Keratinocyte (primary cell): ENCODE measurements around the gene MUTYH. TPM values are rescaled to one million over a fixed set of nuclear protein-coding genes. Genes with fewer than 3 reads are reported as not detected.

Source experiments
- DNase-seq: peaks from one replicate; pipeline ENCODE4 v3.0.0-alpha.2; 2011; ENCODE audit warnings: low read depth, missing footprints, low spot score
- FAIRE-seq: peaks from 2 replicates; lab custom pipeline; 2011; peaks lifted over from hg19 to GRCh38; lab: Jason Lieb, UNC
- H2AFZ ChIP-seq: 2 replicates; pipeline ENCODE4 v1.6.0; 2012; ENCODE audit warnings: low read length, control low read depth, inconsistent platforms; ENCODE audit not compliant: control insufficient read depth
- H3K27ac ChIP-seq: 2 replicates; pipeline ENCODE4 v1.5.1; 2011; ENCODE audit warnings: low read length; ENCODE audit not compliant: control insufficient read depth, insufficient read depth
- H3K27me3 ChIP-seq: 3 replicates; pipeline ENCODE4 v1.6.0; 2011; ENCODE audit warnings: low read length; ENCODE audit not compliant: control insufficient read depth, insufficient read depth; ENCODE audit errors: extremely low read depth
- H3K36me3 ChIP-seq, 2 experiments: 2 replicates in 1 of 2; 3 replicates in 1 of 2; pipeline ENCODE4 v1.5.1; 2011; ENCODE audit warnings: low read length in 2 of 2, mild to moderate bottlenecking in 1 of 2; ENCODE audit not compliant: control insufficient read depth in 2 of 2, insufficient read depth in 2 of 2; ENCODE audit errors: extremely low read depth in 1 of 2
- H3K4me1 ChIP-seq: 3 replicates; pipeline ENCODE4 v1.5.1; 2011; ENCODE audit warnings: low read length; ENCODE audit not compliant: control insufficient read depth, insufficient read depth; ENCODE audit errors: extremely low read depth
- H3K4me2 ChIP-seq: 3 replicates; pipeline ENCODE4 v1.6.0; 2011; ENCODE audit warnings: low read depth, low read length; ENCODE audit not compliant: control insufficient read depth, insufficient read depth; ENCODE audit errors: extremely low read depth
- H3K4me3 ChIP-seq, 3 experiments: fragments of 200-600 bp in 1 of 3; sonication (generic) in 1 of 3; 2 replicates in 2 of 3; 3 replicates in 1 of 3; pipeline ENCODE4 v1.5.1; 2011 to 2016; ENCODE audit warnings: low read length in 3 of 3, mild to moderate bottlenecking in 3 of 3, control low read depth in 2 of 3, inconsistent platforms in 1 of 3, low read depth in 1 of 3, mixed read lengths in 1 of 3, mixed run types in 1 of 3, moderate library complexity in 1 of 3; ENCODE audit not compliant: control insufficient read depth in 2 of 3, insufficient read depth in 2 of 3; ENCODE audit errors: extremely low read depth in 1 of 3
- H3K79me2 ChIP-seq: 2 replicates; pipeline ENCODE4 v1.6.0; 2012; ENCODE audit warnings: low read length; ENCODE audit not compliant: control insufficient read depth, insufficient read depth
- H3K9ac ChIP-seq: 3 replicates; pipeline ENCODE4 v1.6.0; 2011; ENCODE audit warnings: low read length; ENCODE audit not compliant: control insufficient read depth, insufficient read depth; ENCODE audit errors: extremely low read depth
- H3K9me1 ChIP-seq: 3 replicates; pipeline ENCODE4 v1.6.0; 2011; ENCODE audit warnings: low read length; ENCODE audit not compliant: control insufficient read depth, insufficient read depth; ENCODE audit errors: extremely low read depth
- H3K9me3 ChIP-seq: 2 replicates; pipeline ENCODE4 v1.5.1; 2012; ENCODE audit warnings: low read depth, low read length; ENCODE audit not compliant: control insufficient read depth
- H4K20me1 ChIP-seq: 3 replicates; pipeline ENCODE4 v1.6.0; 2011; ENCODE audit warnings: low read length; ENCODE audit not compliant: control insufficient read depth, insufficient read depth; ENCODE audit errors: extremely low read depth
- EZH2 ChIP-seq: IDR thresholded peaks from one replicate; pipeline ENCODE4 v1.6.1; 2012; ENCODE audit warnings: inconsistent platforms, mild to moderate bottlenecking, low read length, moderate library complexity
- dilution Hi-C: fragments of 300-500 bp; cut with MboI; formaldehyde crosslinking; loops from one replicate; pipeline ENCODE4 v1.7.0; 2020; ENCODE audit warnings: low sequenced_read_pairs; ENCODE audit not compliant: extremely low pct_ligation_motif_present
- polyA plus RNA-seq, 5 experiments: library from polyadenylated mRNA; depleted of rRNA in 3 of 5; stranded (reverse) in 3 of 5; stranded (forward) in 1 of 5; unstranded in 1 of 5; fragments of >200 nt; gene quantifications; 1 replicate in 1 of 5; 2 replicates in 3 of 5; 3 replicates in 1 of 5; pipeline versions ENCODE4 v1.2.1 to v1.2.3, GENCODE V29; 2011 to 2012; ENCODE audit warnings: missing spikeins in 2 of 5, low read depth in 1 of 5, low replicate concordance in 1 of 5
- TF ChIP-seq, protein P1 (sequence below), 3 experiments: IDR thresholded peaks in 1 of 3; conservative IDR thresholded peaks in 1 of 3; optimal IDR thresholded peaks in 1 of 3; 2 replicates in 2 of 3; 3 replicates in 1 of 3; pipeline versions ENCODE3 to v1.5.1; 2011; ENCODE audit warnings: low read length in 3 of 3, mild to moderate bottlenecking in 3 of 3, moderate library complexity in 2 of 3, control low read depth in 1 of 3, inconsistent platforms in 1 of 3; ENCODE audit not compliant: insufficient read depth in 2 of 3; ENCODE audit errors: extremely low read depth in 1 of 3

The MUTYH gene
- polyA plus RNA-seq, 1 donor (not counting 4 experiments of a cell fraction or from before 2014, with no cell fraction given): 10.0 TPM

DNA sequence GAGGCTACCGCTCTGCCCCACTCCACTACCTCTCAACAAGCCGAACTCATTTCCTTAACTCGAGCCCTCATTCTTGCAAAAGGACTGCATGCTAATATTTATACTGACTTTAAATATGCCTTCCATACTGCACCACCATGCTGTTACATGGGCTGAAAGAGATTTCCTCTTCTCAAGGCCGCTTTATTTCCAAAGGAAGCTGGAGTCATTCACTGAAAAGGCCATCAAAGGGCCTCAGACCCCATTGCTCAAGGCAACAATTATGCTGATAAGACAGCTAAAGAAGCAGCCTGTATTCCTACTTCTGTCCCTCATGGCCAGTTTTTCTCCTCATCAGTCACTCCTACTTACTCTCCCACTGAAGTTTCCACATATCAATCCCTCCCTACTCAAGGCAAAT, 20.5 kb downstream of the MUTYH start:
- TF ChIP-seq, protein P1, sequence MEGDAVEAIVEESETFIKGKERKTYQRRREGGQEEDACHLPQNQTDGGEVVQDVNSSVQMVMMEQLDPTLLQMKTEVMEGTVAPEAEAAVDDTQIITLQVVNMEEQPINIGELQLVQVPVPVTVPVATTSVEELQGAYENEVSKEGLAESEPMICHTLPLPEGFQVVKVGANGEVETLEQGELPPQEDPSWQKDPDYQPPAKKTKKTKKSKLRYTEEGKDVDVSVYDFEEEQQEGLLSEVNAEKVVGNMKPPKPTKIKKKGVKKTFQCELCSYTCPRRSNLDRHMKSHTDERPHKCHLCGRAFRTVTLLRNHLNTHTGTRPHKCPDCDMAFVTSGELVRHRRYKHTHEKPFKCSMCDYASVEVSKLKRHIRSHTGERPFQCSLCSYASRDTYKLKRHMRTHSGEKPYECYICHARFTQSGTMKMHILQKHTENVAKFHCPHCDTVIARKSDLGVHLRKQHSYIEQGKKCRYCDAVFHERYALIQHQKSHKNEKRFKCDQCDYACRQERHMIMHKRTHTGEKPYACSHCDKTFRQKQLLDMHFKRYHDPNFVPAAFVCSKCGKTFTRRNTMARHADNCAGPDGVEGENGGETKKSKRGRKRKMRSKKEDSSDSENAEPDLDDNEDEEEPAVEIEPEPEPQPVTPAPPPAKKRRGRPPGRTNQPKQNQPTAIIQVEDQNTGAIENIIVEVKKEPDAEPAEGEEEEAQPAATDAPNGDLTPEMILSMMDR (optimal IDR thresholded peaks at IDR 0.05 in 1 of 3, IDR thresholded peaks at IDR 0.05 in 1 of 3, conservative IDR thresholded peaks at IDR 0.05 in 1 of 3; ENCODE audit: extremely low read depth in 1 of 3, insufficient read depth in 2 of 3, low read length in 3 of 3): no peak
- no peak for TF ChIP-seq EZH2
- no peak for FAIRE-seq
- H3K27me3 ChIP-seq: no peaks in the 10 kb centered on the region
- dilution Hi-C loops: no loop called here
- no peaks in the 10 kb centered on the region for H3K36me3 ChIP-seq
- H4K20me1 ChIP-seq: no peaks in the 10 kb centered on the region
- no peak overlapping the region for H2AFZ ChIP-seq
- no peak overlapping the region for H3K4me3 ChIP-seq
- no peaks in the 10 kb centered on the region for H3K9me1 ChIP-seq
- no peak for DNase-seq
- no peak overlapping the region for H3K27ac ChIP-seq
- no peaks in the 10 kb centered on the region for H3K9me3 ChIP-seq
- no peak overlapping the region for H3K9ac ChIP-seq
- H3K4me1 ChIP-seq: no peaks in the 10 kb centered on the region
- no peak overlapping the region for H3K4me2 ChIP-seq
- no peaks in the 10 kb centered on the region for H3K79me2 ChIP-seq

DNA sequence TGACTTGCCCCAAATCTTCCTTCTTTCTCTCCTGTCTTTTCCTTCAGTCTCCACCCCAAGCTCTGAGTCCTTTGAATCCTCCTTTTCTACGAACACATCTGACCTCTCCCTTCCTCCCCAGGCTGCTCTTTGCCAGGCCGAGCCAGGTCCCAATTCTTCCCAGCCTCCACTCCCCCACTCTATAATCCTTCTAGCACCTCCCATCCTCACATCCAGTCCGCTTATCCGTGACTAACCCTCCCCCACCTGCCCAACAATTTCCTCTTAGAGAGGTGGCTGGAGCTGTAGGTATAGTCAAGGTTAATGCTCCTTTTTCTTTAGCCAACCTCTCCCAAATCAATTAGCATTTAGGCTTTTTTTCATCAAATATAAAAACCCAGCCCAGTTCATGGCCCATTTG, 23.1 kb downstream of the MUTYH start:
- H4K20me1 ChIP-seq: no peaks in the 10 kb centered on the region
- no peaks in the 10 kb centered on the region for H3K9me3 ChIP-seq
- no peak overlapping the region for H2AFZ ChIP-seq
- H3K79me2 ChIP-seq: no peaks in the 10 kb centered on the region
- dilution Hi-C loops: no loop called here
- no peak overlapping the region for H3K4me3 ChIP-seq
- no peak for FAIRE-seq
- TF ChIP-seq EZH2: no peak
- TF ChIP-seq, protein P1 (optimal IDR thresholded peaks at IDR 0.05 in 1 of 3, IDR thresholded peaks at IDR 0.05 in 1 of 3, conservative IDR thresholded peaks at IDR 0.05 in 1 of 3; ENCODE audit: extremely low read depth in 1 of 3, insufficient read depth in 2 of 3, low read length in 3 of 3): no peak
- H3K27ac ChIP-seq: no peak overlapping the region
- no peaks in the 10 kb centered on the region for H3K4me1 ChIP-seq
- H3K9ac ChIP-seq: no peak overlapping the region
- H3K9me1 ChIP-seq: no peaks in the 10 kb centered on the region
- H3K4me2 ChIP-seq: no peak overlapping the region
- H3K27me3 ChIP-seq: no peaks in the 10 kb centered on the region
- DNase-seq: no peak
- H3K36me3 ChIP-seq: no peaks in the 10 kb centered on the region
